Effector memory CD8-positive, alpha-beta T cell (primary cell): ENCODE results near the gene PCGF3.

ENCODE experiments used
- ATAC-seq: fragments of 150-1000 bp; cut with Tn5 transposase; replicated peaks from 2 replicates; pipeline ENCODE4 v1.10.0; 2021; ENCODE audit warnings: mild to moderate bottlenecking, moderate library complexity
- DNase-seq, 3 experiments: peaks; one replicate each; pipeline ENCODE4 v3.0.0; 2021
- H3K27ac Mint-ChIP-seq, 2 donors: one replicate each; pipeline ENCODE4 v1.8.0; 2022; ENCODE audit warnings: mild to moderate bottlenecking in 2 of 2, mixed read lengths in 2 of 2, moderate library complexity in 2 of 2
- H3K27me3 Mint-ChIP-seq, 2 donors: one replicate each; pipeline ENCODE4 v1.8.0; 2022; ENCODE audit warnings: mixed read lengths in 2 of 2
- H3K36me3 Mint-ChIP-seq: one replicate; pipeline ENCODE4 v1.8.0; 2022; ENCODE audit warnings: mild to moderate bottlenecking, moderate library complexity, mixed read lengths; ENCODE audit not compliant: insufficient read depth
- H3K4me1 Mint-ChIP-seq, 2 donors: one replicate each; pipeline ENCODE4 v1.8.0; 2022; ENCODE audit warnings: low read depth in 2 of 2, mixed read lengths in 2 of 2
- H3K4me3 Mint-ChIP-seq, 2 donors: one replicate each; pipeline ENCODE4 v1.8.0; 2022; ENCODE audit warnings: mild to moderate bottlenecking in 2 of 2, mixed read lengths in 2 of 2, moderate library complexity in 2 of 2
- H3K9me3 Mint-ChIP-seq, 2 donors: one replicate each; pipeline ENCODE4 v1.8.0; 2022; ENCODE audit warnings: mixed read lengths in 2 of 2

Gene PCGF3

GRCh38 chr4:761086-761485 lies 55.5 kb downstream of the PCGF3 start:
- H3K4me1 Mint-ChIP-seq, result peaks cover 42 to 47% of the 10 kb centered on the region in 2 donors
- peaks cover 19% of the 10 kb centered on the region for H3K36me3 Mint-ChIP-seq
- no peaks in the 10 kb centered on the region for H3K9me3 Mint-ChIP-seq
- peak overlapping the region; percentile 14 to 29 for H3K27ac Mint-ChIP-seq
- no peaks in the 10 kb centered on the region for H3K27me3 Mint-ChIP-seq
- no peak for DNase-seq
- no peak for ATAC-seq
- no peak overlapping the region for H3K4me3 Mint-ChIP-seq

GRCh38 chr4:761739-762138 lies 56.1 kb downstream of the PCGF3 start:
- Mint-ChIP-seq H3K4me1 (peaks cover 42 to 49% of the 10 kb centered on the region in 2 donors), H3K27me3 (no peaks in the 10 kb centered on the region), H3K36me3 (peaks cover 24% of the 10 kb centered on the region), H3K4me3 (no peak overlapping the region), H3K27ac (peak overlapping the region; percentile 14 to 29), H3K9me3 (no peaks in the 10 kb centered on the region)
- ATAC-seq (no peak), DNase-seq (no peak)

GRCh38 chr4:762211-763190 lies 56.9 kb downstream of the PCGF3 start:
- Mint-ChIP-seq H3K4me1 (peaks cover 42 to 49% of the 10 kb centered on the region in 2 donors), H3K36me3 (peaks cover 29% of the 10 kb centered on the region), H3K9me3 (no peaks in the 10 kb centered on the region), H3K27ac (peak overlapping the region; percentile 86 to 92), H3K27me3 (no peaks in the 10 kb centered on the region), H3K4me3 (peak overlapping the region in 1 of 2 donors; percentile 8)
- DNase-seq (no peak), ATAC-seq (no peak)

DNA sequence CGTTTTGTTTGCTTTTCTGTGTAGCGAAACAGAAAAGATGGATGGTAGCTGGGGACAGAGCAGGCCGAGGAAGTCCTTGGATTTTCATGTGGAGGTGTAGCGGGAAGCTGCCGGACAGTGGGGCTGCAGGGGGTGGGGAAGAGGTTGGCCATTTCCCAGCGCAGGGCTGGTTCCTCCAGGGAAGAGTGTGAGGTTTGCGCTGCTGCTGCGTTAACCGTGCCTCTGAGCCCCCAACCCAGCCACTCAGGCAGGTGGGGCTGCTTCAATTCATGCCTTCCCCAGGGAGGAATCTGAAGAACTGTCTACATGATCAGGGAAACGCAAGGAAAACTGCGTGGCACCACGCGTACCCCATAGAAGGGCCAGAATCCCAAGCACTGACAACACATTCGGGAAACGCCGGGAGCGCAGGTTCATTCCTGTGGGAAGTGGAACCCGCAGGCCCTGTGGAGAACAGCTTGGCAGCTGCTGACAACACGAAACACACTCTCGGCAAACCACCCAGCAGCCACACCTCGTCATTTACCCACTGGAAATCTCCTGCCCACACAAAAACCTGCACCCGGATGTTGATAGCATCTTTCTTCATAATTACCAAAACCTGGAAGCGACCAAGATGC lies 57.7 kb downstream of the PCGF3 start:
- H3K4me1 Mint-ChIP-seq, result peaks cover 42 to 49% of the 10 kb centered on the region in 2 donors
- no peak overlapping the region for H3K4me3 Mint-ChIP-seq
- DNase-seq (no peak), ATAC-seq (peak; percentile 36)
- H3K36me3 Mint-ChIP-seq, result peaks cover 33% of the 10 kb centered on the region
- H3K27ac Mint-ChIP-seq, result peak overlapping the region; percentile 84 to 86
- H3K9me3 Mint-ChIP-seq, result no peaks in the 10 kb centered on the region
- H3K27me3 Mint-ChIP-seq, result no peaks in the 10 kb centered on the region

- Mint-ChIP-seq H3K4me3 (no peak overlapping the region), H3K4me1 (peaks cover 42 to 49% of the 10 kb centered on the region in 2 donors), H3K36me3 (peaks cover 34% of the 10 kb centered on the region), H3K27ac (peak overlapping the region; percentile 84 to 86), H3K27me3 (no peaks in the 10 kb centered on the region), H3K9me3 (no peaks in the 10 kb centered on the region)
- peak; percentile 76 for ATAC-seq
- DNase-seq, result no peak
Observed at GRCh38 chr4:763922-764321, 58.3 kb downstream of the PCGF3 start.

GRCh38 chr4:764405-765169 lies 59.0 kb downstream of the PCGF3 start:
- DNase-seq (no peak), ATAC-seq (peak; percentile 74)
- Mint-ChIP-seq H3K9me3 (no peaks in the 10 kb centered on the region), H3K4me3 (no peak overlapping the region), H3K36me3 (peaks cover 37% of the 10 kb centered on the region), H3K4me1 (peaks cover 43 to 55% of the 10 kb centered on the region in 2 donors), H3K27me3 (no peaks in the 10 kb centered on the region), H3K27ac (peak overlapping the region; percentile 84 to 86)

DNA sequence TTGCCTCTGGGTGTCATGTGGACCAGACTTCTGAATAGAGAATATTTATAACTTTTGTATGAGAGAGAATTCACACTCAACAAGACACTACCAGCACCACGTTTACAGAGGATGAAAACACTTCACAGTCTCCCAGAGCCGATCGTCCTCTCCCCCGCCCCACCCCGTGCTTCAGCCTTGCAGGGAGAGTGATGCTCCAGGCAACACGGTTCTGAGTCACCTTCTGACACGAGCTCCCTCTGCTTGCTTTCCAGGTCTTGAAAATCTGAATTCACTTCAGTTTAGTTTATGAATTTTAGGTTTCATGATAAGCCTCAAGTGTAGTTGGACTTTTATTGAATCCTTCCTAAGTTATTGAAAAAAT lies 60.5 kb downstream of the PCGF3 start:
- ATAC-seq, result no peak

DNA sequence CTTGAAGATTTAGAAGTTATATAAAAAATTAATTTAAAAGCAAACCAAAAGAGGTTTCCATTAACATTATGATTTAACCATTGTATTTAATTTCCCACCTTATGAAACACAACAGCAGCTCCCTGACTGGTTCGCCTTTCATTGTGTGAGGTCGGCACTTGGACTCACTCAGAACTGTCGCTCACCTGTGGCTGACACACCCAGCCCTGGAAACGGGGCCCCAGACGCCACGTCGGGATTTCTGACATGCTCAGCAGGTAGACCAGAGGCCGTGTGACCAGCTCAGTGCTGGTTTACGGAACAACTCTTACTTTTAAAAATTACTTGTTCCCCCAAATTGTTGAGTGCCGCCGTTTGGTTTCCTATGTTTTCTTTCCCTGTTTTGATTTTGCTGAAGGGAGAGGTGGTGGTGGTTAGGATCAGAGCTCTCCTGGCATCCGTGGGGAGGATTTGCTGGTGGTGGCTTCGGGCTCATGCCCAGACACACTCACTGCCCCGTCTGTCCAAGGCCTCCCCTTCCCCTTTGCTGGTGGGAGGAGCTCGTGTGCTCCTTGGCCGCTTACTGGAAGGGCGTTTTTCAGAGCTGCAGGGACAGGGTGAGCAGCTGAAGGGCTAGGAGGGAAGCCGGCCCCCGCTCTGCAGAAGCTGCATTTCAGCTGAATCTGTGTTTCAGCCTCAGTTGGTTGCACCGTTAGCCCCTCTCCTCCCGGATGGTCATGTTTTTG lies 61.1 kb downstream of the PCGF3 start:
- Mint-ChIP-seq H3K36me3 (peaks cover 47% of the 10 kb centered on the region), H3K4me3 (no peak overlapping the region), H3K27me3 (no peaks in the 10 kb centered on the region), H3K4me1 (peaks cover 32 to 41% of the 10 kb centered on the region in 2 donors), H3K27ac (peak overlapping the region; percentile 48 to 77), H3K9me3 (no peaks in the 10 kb centered on the region)
- ATAC-seq (no peak), DNase-seq (no peak)

More for the DNA sequence above, 60.5 kb downstream of the PCGF3 start:
- Mint-ChIP-seq H3K27me3 (no peaks in the 10 kb centered on the region), H3K9me3 (no peaks in the 10 kb centered on the region), H3K36me3 (peaks cover 45% of the 10 kb centered on the region), H3K4me3 (no peak overlapping the region), H3K27ac (peak overlapping the region; percentile 48 to 77), H3K4me1 (peaks cover 36 to 45% of the 10 kb centered on the region in 2 donors)
- no peak for DNase-seq

- no peaks in the 10 kb centered on the region for H3K9me3 Mint-ChIP-seq
- H3K27me3 Mint-ChIP-seq, result no peaks in the 10 kb centered on the region
- ATAC-seq (no peak), DNase-seq (no peak)
- peaks cover 28 to 38% of the 10 kb centered on the region in 2 donors for H3K4me1 Mint-ChIP-seq
- no peak overlapping the region for H3K27ac Mint-ChIP-seq
- H3K36me3 Mint-ChIP-seq, result peaks cover 56% of the 10 kb centered on the region
- H3K4me3 Mint-ChIP-seq, result no peak overlapping the region
Observed at GRCh38 chr4:768076-768475, 62.4 kb downstream of the PCGF3 start.

- Mint-ChIP-seq H3K36me3 (peaks cover 60% of the 10 kb centered on the region), H3K27me3 (no peaks in the 10 kb centered on the region), H3K27ac (no peak overlapping the region), H3K4me3 (no peak overlapping the region), H3K9me3 (no peaks in the 10 kb centered on the region), H3K4me1 (peaks cover 25 to 32% of the 10 kb centered on the region in 2 donors)
- ATAC-seq (no peak), DNase-seq (no peak)
Observed at GRCh38 chr4:768995-769394, 63.4 kb downstream of the PCGF3 start.

- DNase-seq, result no peak
- H3K4me1 Mint-ChIP-seq, result peaks cover 25 to 33% of the 10 kb centered on the region in 2 donors
- no peaks in the 10 kb centered on the region for H3K9me3 Mint-ChIP-seq
- ATAC-seq, result no peak
- H3K36me3 Mint-ChIP-seq, result peaks cover 63% of the 10 kb centered on the region
- H3K4me3 Mint-ChIP-seq, result no peak overlapping the region
- H3K27ac Mint-ChIP-seq, result no peak overlapping the region
- H3K27me3 Mint-ChIP-seq, result no peaks in the 10 kb centered on the region
Observed at GRCh38 chr4:769511-769910, 63.9 kb downstream of the PCGF3 start.

DNA sequence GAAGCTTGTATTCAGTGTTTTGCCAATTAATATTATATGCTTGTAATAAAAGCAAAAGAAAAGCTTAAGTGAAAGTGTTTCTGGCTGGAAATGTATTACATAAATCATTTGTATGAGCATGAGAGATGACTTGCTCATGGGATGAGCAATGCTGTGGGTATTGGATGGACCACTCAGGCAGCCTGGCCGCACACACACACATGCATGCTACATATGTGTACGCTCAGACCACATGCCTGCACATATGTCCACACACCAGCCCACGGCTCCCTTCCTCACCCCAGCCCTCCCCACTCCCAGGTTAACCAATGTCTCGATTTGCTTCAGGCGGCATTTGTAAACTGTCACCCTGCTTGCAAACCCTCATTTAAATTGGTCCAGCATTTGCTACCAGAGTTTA lies 64.4 kb downstream of the PCGF3 start:
- H3K27ac Mint-ChIP-seq, result no peak overlapping the region

DNA sequence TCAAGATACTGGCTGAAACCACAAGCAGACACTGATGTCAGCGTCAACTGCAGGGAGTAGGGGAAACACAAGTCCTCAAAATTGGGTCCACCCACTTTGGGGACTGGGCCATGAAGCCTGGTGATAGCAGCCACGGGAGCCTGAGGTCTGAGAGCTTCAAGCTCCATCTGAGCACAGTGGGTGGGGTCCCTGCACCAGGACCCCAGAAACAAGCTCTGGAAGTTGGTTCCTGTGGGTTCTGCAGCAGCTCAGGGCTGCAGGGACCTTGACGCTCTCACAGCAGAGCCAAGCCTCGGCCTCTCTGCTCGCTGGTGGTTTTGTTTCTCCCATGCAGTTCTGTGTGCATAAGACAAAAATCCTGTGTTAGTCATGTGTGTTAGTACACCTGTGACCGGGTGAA lies 65.8 kb downstream of the PCGF3 start:
- DNase-seq, result no peak
- peak overlapping the region in 1 of 2 donors; percentile 76 for H3K27ac Mint-ChIP-seq
- peaks cover 75% of the 10 kb centered on the region for H3K36me3 Mint-ChIP-seq
- no peak overlapping the region for H3K4me3 Mint-ChIP-seq
- H3K9me3 Mint-ChIP-seq, result no peaks in the 10 kb centered on the region
- ATAC-seq, result no peak
- no peaks in the 10 kb centered on the region for H3K27me3 Mint-ChIP-seq
- H3K4me1 Mint-ChIP-seq, result peaks cover 30 to 31% of the 10 kb centered on the region in 2 donors

More for the DNA sequence above, 64.4 kb downstream of the PCGF3 start:
- DNase-seq (no peak), ATAC-seq (no peak)
- Mint-ChIP-seq H3K4me3 (no peak overlapping the region), H3K27me3 (no peaks in the 10 kb centered on the region), H3K36me3 (peaks cover 68% of the 10 kb centered on the region), H3K4me1 (peaks cover 25 to 33% of the 10 kb centered on the region in 2 donors), H3K9me3 (no peaks in the 10 kb centered on the region)
